Activated T-cell treated with anti-CD3 and anti-CD28 coated beads, Interleukin-2, amount 50 U/mL, for 24 hours (primary cell): ENCODE data around the gene PSMA6.
A peak's percentile ranks its signal among the peaks of the same experiment; 100 is the strongest.

ENCODE experiments used
- DNase-seq: peaks from one replicate; pipeline ENCODE4 v3.0.0-alpha.2; 2020
- H3K27ac Mint-ChIP-seq: 2 replicates; pipeline ENCODE4 v1.8.0; 2020; ENCODE audit warnings: mild to moderate bottlenecking, mixed read lengths
- H3K27me3 Mint-ChIP-seq: 2 replicates; pipeline ENCODE4 v1.8.0; 2020; ENCODE audit warnings: mixed read lengths
- H3K36me3 Mint-ChIP-seq: 2 replicates; pipeline ENCODE4 v1.8.0; 2020; ENCODE audit warnings: low read depth, mixed read lengths
- H3K4me1 Mint-ChIP-seq: 2 replicates; pipeline ENCODE4 v1.8.0; 2020; ENCODE audit warnings: low read depth, mixed read lengths
- H3K4me3 Mint-ChIP-seq: 2 replicates; pipeline ENCODE4 v1.8.0; 2020; ENCODE audit warnings: mild to moderate bottlenecking, moderate library complexity, mixed read lengths
- H3K9me3 Mint-ChIP-seq: 2 replicates; pipeline ENCODE4 v1.8.0; 2020; ENCODE audit warnings: mixed read lengths

Gene PSMA6

GRCh38 chr14:35258420-35258819, 33.8 kb upstream of the PSMA6 start:
- Mint-ChIP-seq H3K36me3 (peaks cover 32% of the 10 kb centered on the region), H3K4me1 (peaks cover 22% of the 10 kb centered on the region)

GRCh38 chr14:35261774-35262173, 30.4 kb upstream of the PSMA6 start:
- no peak overlapping the region for H3K27ac Mint-ChIP-seq
- no peak for DNase-seq
- H3K9me3 Mint-ChIP-seq = no peaks in the 10 kb centered on the region
- H3K4me1 Mint-ChIP-seq = peaks cover 2% of the 10 kb centered on the region
- H3K27me3 Mint-ChIP-seq = no peaks in the 10 kb centered on the region
- H3K36me3 Mint-ChIP-seq = peaks cover 33% of the 10 kb centered on the region
- no peak overlapping the region for H3K4me3 Mint-ChIP-seq

More at GRCh38 chr14:35258420-35258819, 33.8 kb upstream of the PSMA6 start:
- DNase-seq = no peak
- Mint-ChIP-seq H3K4me3 (no peak overlapping the region), H3K27ac (no peak overlapping the region), H3K27me3 (no peaks in the 10 kb centered on the region), H3K9me3 (no peaks in the 10 kb centered on the region)

GRCh38 chr14:35262436-35262835, 29.7 kb upstream of the PSMA6 start:
- DNase-seq = no peak
- Mint-ChIP-seq H3K9me3 (no peaks in the 10 kb centered on the region), H3K36me3 (peaks cover 39% of the 10 kb centered on the region), H3K4me3 (no peak overlapping the region), H3K27me3 (no peaks in the 10 kb centered on the region), H3K27ac (peak overlapping the region; percentile 6), H3K4me1 (peaks cover 2% of the 10 kb centered on the region)

- no peak for DNase-seq
- Mint-ChIP-seq H3K27ac (no peak overlapping the region), H3K27me3 (no peaks in the 10 kb centered on the region), H3K36me3 (peaks cover 59% of the 10 kb centered on the region), H3K4me3 (no peak overlapping the region), H3K9me3 (no peaks in the 10 kb centered on the region), H3K4me1 (no peaks in the 10 kb centered on the region)
Measured at GRCh38 chr14:35268946-35269345, 23.2 kb upstream of the PSMA6 start.

GRCh38 chr14:35274805-35275204, 17.4 kb upstream of the PSMA6 start:
- H3K36me3 Mint-ChIP-seq = peaks cover 79% of the 10 kb centered on the region
- no peak overlapping the region for H3K4me3 Mint-ChIP-seq
- no peaks in the 10 kb centered on the region for H3K9me3 Mint-ChIP-seq
- no peaks in the 10 kb centered on the region for H3K4me1 Mint-ChIP-seq
- H3K27me3 Mint-ChIP-seq = no peaks in the 10 kb centered on the region
- no peak overlapping the region for H3K27ac Mint-ChIP-seq
- DNase-seq = no peak

- Mint-ChIP-seq H3K4me3 (no peak overlapping the region), H3K27me3 (no peaks in the 10 kb centered on the region), H3K36me3 (peaks cover 74% of the 10 kb centered on the region), H3K9me3 (no peaks in the 10 kb centered on the region), H3K27ac (no peak overlapping the region), H3K4me1 (peaks cover 3% of the 10 kb centered on the region)
- no peak for DNase-seq
Measured at GRCh38 chr14:35277179-35277578, 15.0 kb upstream of the PSMA6 start.

GRCh38 chr14:35279369-35279768, 12.8 kb upstream of the PSMA6 start:
- Mint-ChIP-seq H3K27me3 (no peaks in the 10 kb centered on the region), H3K36me3 (peaks cover 57% of the 10 kb centered on the region), H3K4me3 (no peak overlapping the region), H3K27ac (no peak overlapping the region), H3K9me3 (no peaks in the 10 kb centered on the region), H3K4me1 (peaks cover 6% of the 10 kb centered on the region)
- DNase-seq = no peak

- Mint-ChIP-seq H3K4me3 (no peak overlapping the region), H3K27me3 (no peaks in the 10 kb centered on the region), H3K9me3 (peaks cover 2% of the 10 kb centered on the region), H3K4me1 (peaks cover 26% of the 10 kb centered on the region), H3K27ac (no peak overlapping the region), H3K36me3 (peaks cover 41% of the 10 kb centered on the region)
- no peak for DNase-seq
Measured at GRCh38 chr14:35281341-35281740, 10.8 kb upstream of the PSMA6 start.

GRCh38 chr14:35284506-35284905, 7.7 kb upstream of the PSMA6 start:
- Mint-ChIP-seq H3K4me1 (peaks cover 54% of the 10 kb centered on the region), H3K27me3 (no peaks in the 10 kb centered on the region), H3K9me3 (peaks cover 2% of the 10 kb centered on the region), H3K36me3 (peaks cover 17% of the 10 kb centered on the region), H3K4me3 (no peak overlapping the region), H3K27ac (peak overlapping the region; percentile 93)
- no peak for DNase-seq

- H3K36me3 Mint-ChIP-seq = peaks cover 15% of the 10 kb centered on the region
- peaks cover 59% of the 10 kb centered on the region for H3K4me1 Mint-ChIP-seq
Measured at GRCh38 chr14:35285168-35286002, 6.8 kb upstream of the PSMA6 start.

GRCh38 chr14:35286003-35286600, 6.1 kb upstream of the PSMA6 start:
- Mint-ChIP-seq H3K4me1 (peaks cover 65% of the 10 kb centered on the region), H3K4me3 (peak overlapping the region; percentile 38), H3K27ac (peak overlapping the region; percentile 93), H3K27me3 (no peaks in the 10 kb centered on the region), H3K36me3 (peaks cover 9% of the 10 kb centered on the region), H3K9me3 (peaks cover 2% of the 10 kb centered on the region)
- DNase-seq = no peak

More at GRCh38 chr14:35285168-35286002, 6.8 kb upstream of the PSMA6 start:
- peak; percentile 40 for DNase-seq
- Mint-ChIP-seq H3K27me3 (no peaks in the 10 kb centered on the region), H3K27ac (peak overlapping the region; percentile 93), H3K4me3 (peak overlapping the region; percentile 34), H3K9me3 (peaks cover 2% of the 10 kb centered on the region)

- H3K9me3 Mint-ChIP-seq = peaks cover 2% of the 10 kb centered on the region
- peak overlapping the region; percentile 38 for H3K4me3 Mint-ChIP-seq
- H3K4me1 Mint-ChIP-seq = peaks cover 65% of the 10 kb centered on the region
- no peaks in the 10 kb centered on the region for H3K27me3 Mint-ChIP-seq
- peak overlapping the region; percentile 93 for H3K27ac Mint-ChIP-seq
- DNase-seq = no peak
- peaks cover 7% of the 10 kb centered on the region for H3K36me3 Mint-ChIP-seq
Measured at GRCh38 chr14:35286707-35287106, 5.5 kb upstream of the PSMA6 start.

GRCh38 chr14:35287431-35288013, 4.7 kb upstream of the PSMA6 start:
- H3K4me1 Mint-ChIP-seq = peaks cover 65% of the 10 kb centered on the region
- peaks cover 2% of the 10 kb centered on the region for H3K9me3 Mint-ChIP-seq
- H3K27ac Mint-ChIP-seq = peak overlapping the region; percentile 93
- H3K27me3 Mint-ChIP-seq = no peaks in the 10 kb centered on the region
- peak; percentile 71 for DNase-seq
- H3K36me3 Mint-ChIP-seq = peaks cover 9% of the 10 kb centered on the region
- peak overlapping the region; percentile 38 for H3K4me3 Mint-ChIP-seq

GRCh38 chr14:35289623-35290022, 2.6 kb upstream of the PSMA6 start:
- Mint-ChIP-seq H3K27ac (peak overlapping the region; percentile 11), H3K36me3 (peaks cover 27% of the 10 kb centered on the region), H3K9me3 (peaks cover 2% of the 10 kb centered on the region), H3K4me1 (peaks cover 67% of the 10 kb centered on the region), H3K27me3 (no peaks in the 10 kb centered on the region), H3K4me3 (no peak overlapping the region)
- no peak for DNase-seq
